H1 (cell line): ENCODE results near the gene MSI1. TPM values are rescaled to one million over a fixed set of nuclear protein-coding genes. Genes with fewer than 3 reads are reported as not detected.

Experiments used
- CTCF ChIA-PET: fragments of 300-600 bp; sonication (Branson Sonifier 250); formaldehyde crosslinking; loops from one replicate; lab custom pipeline; 2021; ENCODE audit not compliant: partially characterized antibody; lab: Charles Lee
- POLR2A ChIA-PET: fragments of 300-600 bp; sonication (Branson Sonifier 250); formaldehyde crosslinking; loops from one replicate; lab custom pipeline; 2021; ENCODE audit warnings: inconsistent platforms; ENCODE audit not compliant: partially characterized antibody; lab: Charles Lee
- DNase-seq, 2 experiments: peaks; one replicate each; pipeline versions ENCODE4 v3.0.0 to v3.0.0-alpha.2; 2010 to 2022; ENCODE audit warnings: low spot score in 2 of 2, low read depth in 1 of 2, mixed read lengths in 1 of 2
- FAIRE-seq: peaks from 2 replicates; lab custom pipeline; 2011; peaks lifted over from hg19 to GRCh38; lab: Jason Lieb, UNC
- H2AFZ ChIP-seq: 2 replicates; pipeline ENCODE4 v1.8.1; 2012; ENCODE audit warnings: low read length, inconsistent platforms
- H2AK5ac ChIP-seq: 2 replicates; pipeline ENCODE4 v1.6.1; 2013; ENCODE audit warnings: low read depth, low read length
- H2BK120ac ChIP-seq: replicated peaks from 2 replicates; pipeline ENCODE3; 2013; ENCODE audit warnings: low read depth, low read length, inconsistent platforms
- H2BK12ac ChIP-seq: 2 replicates; pipeline ENCODE4 v1.6.1; 2013; ENCODE audit warnings: low read depth, low read length
- H2BK15ac ChIP-seq: 2 replicates; pipeline ENCODE4 v1.6.1; 2013; ENCODE audit warnings: low read length
- H2BK20ac ChIP-seq: 2 replicates; pipeline ENCODE4 v1.6.1; 2013; ENCODE audit warnings: low read length
- H2BK5ac ChIP-seq: 2 replicates; pipeline ENCODE4 v1.6.1; 2013; ENCODE audit warnings: low read depth, low read length
- H3K14ac ChIP-seq: 2 replicates; pipeline ENCODE4 v1.6.1; 2013; ENCODE audit warnings: inconsistent platforms; ENCODE audit not compliant: insufficient read length
- H3K18ac ChIP-seq: 2 replicates; pipeline ENCODE4 v1.6.1; 2013; ENCODE audit warnings: low read length; ENCODE audit errors: extremely low read depth
- H3K23ac ChIP-seq: 2 replicates; pipeline ENCODE4 v1.6.1; 2013; ENCODE audit warnings: inconsistent platforms; ENCODE audit not compliant: insufficient read length
- H3K23me2 ChIP-seq: 2 replicates; pipeline ENCODE4 v1.6.1; 2013; ENCODE audit warnings: low read depth, low read length
- H3K27ac ChIP-seq: 2 replicates; pipeline ENCODE4 v1.6.1; 2011; ENCODE audit warnings: low read depth, low read length, inconsistent platforms
- H3K27me3 ChIP-seq, 4 experiments: replicated peaks in 1 of 4; 1 replicate in 1 of 4; 2 replicates in 3 of 4; pipeline versions ENCODE4 v1.6.1 to v1.8.1; 2011 to 2013; ENCODE audit warnings: low read length in 3 of 4, mild to moderate bottlenecking in 3 of 4, inconsistent platforms in 2 of 4, mixed read lengths in 2 of 4, moderate library complexity in 1 of 4; ENCODE audit not compliant: control insufficient read depth in 3 of 4, insufficient read depth in 3 of 4; ENCODE audit errors: extremely low read depth in 1 of 4
- H3K36me3 ChIP-seq, 4 experiments: 2 replicates each; pipeline versions ENCODE4 v1.6.1 to v1.8.1; 2011 to 2013; ENCODE audit warnings: mild to moderate bottlenecking in 4 of 4, low read length in 3 of 4, moderate library complexity in 2 of 4, control low read depth in 1 of 4, inconsistent platforms in 1 of 4; ENCODE audit not compliant: insufficient read depth in 4 of 4, control insufficient read depth in 2 of 4
- H3K4ac ChIP-seq: replicated peaks from 2 replicates; pipeline ENCODE3; 2013; ENCODE audit warnings: low read length, low read depth, mixed read lengths, inconsistent platforms; ENCODE audit not compliant: insufficient read length
- H3K4me1 ChIP-seq, 4 experiments: replicated peaks in 1 of 4; 1 replicate in 1 of 4; 2 replicates in 3 of 4; pipeline versions ENCODE4 v1.6.1 to v1.8.1; 2011 to 2013; ENCODE audit warnings: low read length in 3 of 4, inconsistent platforms in 2 of 4, mixed read lengths in 1 of 4; ENCODE audit not compliant: insufficient read depth in 4 of 4, control insufficient read depth in 3 of 4
- H3K4me2 ChIP-seq, 2 experiments: 2 replicates each; pipeline versions ENCODE4 v1.6.1 to v1.8.1; 2011 to 2013; ENCODE audit warnings: low read depth in 2 of 2, low read length in 2 of 2, control low read depth in 1 of 2, inconsistent platforms in 1 of 2, mild to moderate bottlenecking in 1 of 2; ENCODE audit not compliant: insufficient read depth in 1 of 2
- H3K4me3 ChIP-seq, 4 experiments: fragments of 200-600, 300-600 bp in 1 of 4; sonication (generic), shearing (Covaris generic), sonication (Bioruptor Twin) in 1 of 4; 2 replicates each; pipeline versions ENCODE4 v1.5.1 to v1.8.1; 2011 to 2016; ENCODE audit warnings: low read length in 4 of 4, low read depth in 3 of 4, control low read depth in 2 of 4, inconsistent platforms in 2 of 4, mild to moderate bottlenecking in 2 of 4, mixed read lengths in 1 of 4, moderate library complexity in 1 of 4; ENCODE audit not compliant: insufficient read depth in 2 of 4; ENCODE audit errors: extremely low read depth in 1 of 4
- H3K56ac ChIP-seq: replicated peaks from 2 replicates; pipeline ENCODE3; 2013; ENCODE audit warnings: low read depth, mild to moderate bottlenecking, mixed read lengths, low read length, inconsistent platforms; ENCODE audit not compliant: insufficient read length
- H3K79me1 ChIP-seq: 2 replicates; pipeline ENCODE4 v1.6.1; 2013; ENCODE audit warnings: low read depth, low read length, control low read depth
- H3K79me2 ChIP-seq, 2 experiments: 2 replicates each; pipeline versions ENCODE4 v1.6.1 to v1.8.1; 2012 to 2013; ENCODE audit warnings: low read length in 2 of 2, mild to moderate bottlenecking in 2 of 2, inconsistent platforms in 1 of 2; ENCODE audit not compliant: insufficient read depth in 2 of 2, control insufficient read depth in 1 of 2
- H3K9ac ChIP-seq, 4 experiments: replicated peaks in 1 of 4; 1 replicate in 1 of 4; 2 replicates in 3 of 4; pipeline versions ENCODE4 v1.6.1 to v1.8.1; 2011 to 2013; ENCODE audit warnings: low read depth in 3 of 4, low read length in 3 of 4, control low read depth in 2 of 4, mild to moderate bottlenecking in 2 of 4, moderate library complexity in 2 of 4, inconsistent platforms in 1 of 4; ENCODE audit errors: extremely low read depth in 1 of 4
- H3K9me3 ChIP-seq, 2 experiments: 2 replicates each; pipeline versions ENCODE4 v1.6.1 to v1.8.1; 2012 to 2013; ENCODE audit warnings: mild to moderate bottlenecking in 2 of 2, moderate library complexity in 2 of 2, control low read depth in 1 of 2, inconsistent platforms in 1 of 2, low read depth in 1 of 2, low read length in 1 of 2, mixed read lengths in 1 of 2; ENCODE audit not compliant: insufficient read depth in 2 of 2
- H4K20me1 ChIP-seq, 2 experiments: replicated peaks in 1 of 2; 2 replicates each; pipeline versions ENCODE3 to v1.8.1; 2011 to 2013; ENCODE audit warnings: inconsistent platforms in 2 of 2, low read length in 2 of 2, mild to moderate bottlenecking in 1 of 2; ENCODE audit not compliant: insufficient read depth in 2 of 2, control insufficient read depth in 1 of 2
- H4K5ac ChIP-seq: 2 replicates; pipeline ENCODE4 v1.6.1; 2013; ENCODE audit warnings: low read length, low read depth, mixed read lengths, inconsistent platforms; ENCODE audit not compliant: insufficient read length
- H4K8ac ChIP-seq: 2 replicates; pipeline ENCODE4 v1.8.0; 2013; ENCODE audit warnings: mild to moderate bottlenecking, moderate library complexity, low read length, inconsistent platforms; ENCODE audit not compliant: insufficient read depth; ENCODE audit errors: extremely low read depth
- H4K91ac ChIP-seq: replicated peaks from 2 replicates; pipeline ENCODE3; 2013; ENCODE audit warnings: low read length, mixed read lengths, inconsistent platforms; ENCODE audit not compliant: insufficient read length
- BRCA1 ChIP-seq: IDR thresholded peaks from 2 replicates; pipeline ENCODE4 v1.6.1; 2012; ENCODE audit warnings: low read depth, low read length, improper control_type of control experiment
- CREB1 ChIP-seq: IDR thresholded peaks from 2 replicates; pipeline ENCODE4 v1.6.1; 2012; ENCODE audit warnings: inconsistent platforms
- EP300 ChIP-seq, 2 experiments: IDR thresholded peaks; 1 replicate in 1 of 2; 2 replicates in 1 of 2; pipeline ENCODE4 v1.6.1; 2011 to 2012; ENCODE audit warnings: low read depth in 2 of 2, low read length in 2 of 2, mild to moderate bottlenecking in 2 of 2, borderline replicate concordance in 1 of 2, inconsistent platforms in 1 of 2, moderate library complexity in 1 of 2
- NANOG ChIP-seq: IDR thresholded peaks from 2 replicates; pipeline ENCODE4 v1.6.1; 2011; ENCODE audit warnings: low read length, low read depth, mild to moderate bottlenecking, inconsistent platforms; ENCODE audit not compliant: insufficient read depth, poor library complexity, severe bottlenecking
- POLR2A ChIP-seq, 2 experiments: IDR thresholded peaks; 1 replicate in 1 of 2; 2 replicates in 1 of 2; pipeline ENCODE4 v1.6.1; 2011; ENCODE audit warnings: low read depth in 2 of 2, low read length in 2 of 2, mild to moderate bottlenecking in 2 of 2; ENCODE audit errors: control extremely low read depth in 1 of 2
- RXRA ChIP-seq: IDR thresholded peaks from 2 replicates; pipeline ENCODE4 v1.6.1; 2011; ENCODE audit warnings: low read depth, mild to moderate bottlenecking, low read length, moderate library complexity; ENCODE audit not compliant: insufficient read depth
- TAF1 ChIP-seq: IDR thresholded peaks from 2 replicates; pipeline ENCODE4 v1.6.1; 2011; ENCODE audit warnings: mild to moderate bottlenecking, low read depth, low read length
- TAF7 ChIP-seq: optimal IDR thresholded peaks from 2 replicates; pipeline ENCODE3; 2011; ENCODE audit warnings: low read depth, mild to moderate bottlenecking, inconsistent platforms, low read length, moderate library complexity, borderline replicate concordance
- USF2 ChIP-seq: IDR thresholded peaks from 2 replicates; pipeline ENCODE4 v1.6.1; 2011; ENCODE audit warnings: low read length, improper control_type of control experiment
- WGBS, 2 experiments: shearing (Covaris generic) in 1 of 2; methylation state at CpG; one replicate each; pipeline versions ENCODE4 v1.1.6 to v1.1.7; 2013 to 2015; ENCODE audit warnings: low lambda C conversion rate in 2 of 2, mixed read lengths in 2 of 2, inconsistent platforms in 1 of 2, low coverage in 1 of 2, missing lambda C conversion rate in 1 of 2; ENCODE audit not compliant: insufficient replicate concordance in 2 of 2, insufficient coverage in 1 of 2, insufficient read length in 1 of 2; ENCODE audit errors: extremely low coverage in 1 of 2, missing lambda C conversion rate in 1 of 2; 5-methylcytosine and 5-hydroxymethylcytosine counted together
- polyA plus RNA-seq, 7 experiments: library from polyadenylated mRNA; depleted of rRNA in 3 of 7; stranded (reverse) in 5 of 7; unstranded in 2 of 7; fragments of >200 nt in 5 of 7; fragments of 200-250 nt in 2 of 7; gene quantifications; 1 replicate in 5 of 7; 2 replicates in 1 of 7; 4 replicates in 1 of 7; pipeline versions ENCODE4 v1.2.1 to v1.2.3, GENCODE V29; 2011 to 2013; ENCODE audit warnings: missing spikeins in 2 of 7, mixed read lengths in 2 of 7
- total RNA-seq: library from RNA; stranded (reverse); fragmentation: NEBNext Ultra II Directional; extraction: Animal tissue kit (Norgen Biotek cat#: 25700); gene quantifications from 2 replicates; pipeline ENCODE4 v1.2.1, GENCODE V29; 2021

The MSI1 gene
- total and polyA plus RNA-seq, 2 of the 8 experiments (the other 6 are each of a cell fraction or from before 2014, with no cell fraction given): 13.5 to 51.9 TPM

GRCh38 chr12:120388691-120389481 lies 19.9 kb upstream of the MSI1 start:
- peak; percentile 66 for FAIRE-seq
- H3K4me3 ChIP-seq: peak overlapping the region; percentile 7 to 42 (median 19); a peak in 5 of 8 replicates
- WGBS, 2 experiments: 4% methylated on average over 22 of the region's 24 CpGs; no CpG with 5 or more reads in 1 of the 2 experiments
- peak; percentile 20 for TF ChIP-seq NANOG
- no peak for TF ChIP-seq RXRA
- peak in 1 of 2 experiments; percentile 50; a peak in 2 of 3 replicates for TF ChIP-seq POLR2A (IDR thresholded peaks at IDR 0.05; ENCODE audit: control extremely low read depth in 1 of 2, low read depth in 2 of 2, low read length in 2 of 2)
- TF ChIP-seq TAF1: peak; percentile 64; the same call in 1 of the 2 replicates
- TF ChIP-seq TAF7: peak; percentile 47
- no peak for TF ChIP-seq BRCA1
- no peak for TF ChIP-seq CREB1
- peak; percentile 83 for TF ChIP-seq USF2
- TF ChIP-seq EP300 (IDR thresholded peaks at IDR 0.05; ENCODE audit: borderline replicate concordance in 1 of 2, low read depth in 2 of 2, low read length in 2 of 2): peak in 1 of 2 experiments; percentile 43; a peak in 1 of 3 replicates

More at GRCh38 chr12:120388691-120389481, 19.9 kb upstream of the MSI1 start:
- H2BK20ac ChIP-seq: peak overlapping the region; percentile 27; the same call in 1 of the 2 replicates
- peak overlapping the region; percentile 62 for H4K91ac ChIP-seq
- no peak overlapping the region; the same call in 1 of the 2 replicates for H2AK5ac ChIP-seq
- H4K5ac ChIP-seq: peak overlapping the region; percentile 79
- POLR2A ChIA-PET: interaction anchor here (0.6 to 2.3 kb wide), 28 partner anchors 9 to 1271 kb away, joined by 3 to 13 read pairs (median 4); partner anchors contain the start of genes COX6A1, MSI1, RNU4-1 and RNU4-2
- H3K79me2 ChIP-seq: no peaks in the 10 kb centered on the region
- no peak overlapping the region for H2BK15ac ChIP-seq
- H3K79me1 ChIP-seq: no peaks in the 10 kb centered on the region
- H2AFZ ChIP-seq: no peak overlapping the region
- peak overlapping the region; percentile 99 for H2BK5ac ChIP-seq
- peak overlapping the region; percentile 16 for H2BK120ac ChIP-seq
- DNase-seq: peak; percentile 71 to 88
- H3K4ac ChIP-seq: no peak overlapping the region
- peak overlapping the region; percentile 53; the same call in 1 of the 2 replicates for H3K27ac ChIP-seq
- no peak overlapping the region for H3K14ac ChIP-seq
- H3K36me3 ChIP-seq: no peaks in the 10 kb centered on the region
- H4K20me1 ChIP-seq: no peaks in the 10 kb centered on the region
- H3K23ac ChIP-seq: no peak overlapping the region
- H3K9ac ChIP-seq: peak overlapping the region in 2 of 4 experiments; percentile 3 to 22; a peak in 4 of 7 replicates
- H3K9me3 ChIP-seq: no peaks in the 10 kb centered on the region
- H2BK12ac ChIP-seq: peak overlapping the region; percentile 69
- H3K23me2 ChIP-seq: peaks cover 6% of the 10 kb centered on the region; the same call in 1 of the 2 replicates
- H3K4me1 ChIP-seq: peaks cover under 1 to 21% (median 9%) of the 10 kb centered on the region in 4 experiments
- peak overlapping the region; percentile 85; the same call in 1 of the 2 replicates for H3K18ac ChIP-seq
- peak overlapping the region; percentile 91 for H4K8ac ChIP-seq
- H3K56ac ChIP-seq: peak overlapping the region; percentile 27
- no peaks in the 10 kb centered on the region for H3K27me3 ChIP-seq
- CTCF ChIA-PET: interaction anchor here (0.8 to 2.0 kb wide), 9 partner anchors 9 to 78 kb away, joined by 3 to 11 read pairs (median 4); no protein-coding TSS in a partner anchor
- H3K4me2 ChIP-seq: peak overlapping the region; percentile 55 to 98
